Measurements from ENCODE around the gene AGO1.
"Not testable (repeated sequence)": the region's sequence is repeated elsewhere in the genome, so short reads cannot be mapped to it uniquely, and the experiment has no call there.

Gene AGO1

GRCh38 chr1:35962952-35963351, 79.9 kb downstream of the AGO1 start:
- Histone ChIP-seq H3K27me3 (no peaks in the 10 kb centered on the region), H3K36me3 (peaks cover 5 to 7% (median 6%) of the 10 kb centered on the region in 3 donors), H3K27ac (no peak overlapping the region), H3K4me3 (no peak overlapping the region), H3K4me1 (peaks cover 0 to 8% (median 0%) of the 10 kb centered on the region in 4 donors), H3K9me3 (no peaks in the 10 kb centered on the region)
- no peak for TF ChIP-seq CTCF (IDR thresholded peaks at IDR 0.05)
- intact Hi-C loops (cut with DNase I; ENCODE audit: low total_unique reads): no loop called here
- DNase-seq: no peak

DNA sequence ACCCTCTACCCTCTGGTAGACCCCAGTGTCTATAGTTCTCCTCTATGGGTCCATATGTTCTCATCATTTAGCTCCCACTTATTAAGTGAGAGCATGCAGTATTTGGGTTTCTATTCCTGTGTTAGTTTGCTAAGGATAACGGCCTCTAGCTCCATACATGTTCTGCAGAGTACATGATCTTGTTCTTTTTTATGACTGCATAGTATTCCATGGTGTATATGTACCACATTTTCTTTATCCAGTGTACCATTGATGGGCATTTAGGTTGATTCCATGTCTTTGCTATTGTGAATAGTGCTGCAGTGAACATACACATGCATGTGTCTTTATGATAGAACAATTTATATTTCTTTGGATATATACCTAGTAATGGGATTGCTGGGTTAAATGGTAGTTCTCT, 81.3 kb downstream of the AGO1 start:
- H3K27ac ChIP-seq; H3K9me3 ChIP-seq; intact Hi-C loops (cut with DNase I; ENCODE audit: low total_unique reads); H3K4me1 ChIP-seq; H3K27me3 ChIP-seq; DNase-seq; H3K4me3 ChIP-seq: not testable (repeated sequence)
- peaks cover 13 to 16% (median 14%) of the 10 kb centered on the region in 3 donors for H3K36me3 ChIP-seq

- Histone ChIP-seq H3K27me3 (no peaks in the 10 kb centered on the region), H3K36me3 (peaks cover 20 to 30% (median 25%) of the 10 kb centered on the region in 3 donors), H3K27ac (no peak overlapping the region), H3K4me1 (no peaks in the 10 kb centered on the region), H3K4me3 (no peak overlapping the region), H3K9me3 (no peaks in the 10 kb centered on the region)
- intact Hi-C loops (cut with DNase I; ENCODE audit: low total_unique reads): no loop called here
- DNase-seq: no peak
- no peak for TF ChIP-seq CTCF (IDR thresholded peaks at IDR 0.05)
Measured at GRCh38 chr1:35968396-35968795, 85.4 kb downstream of the AGO1 start.

GRCh38 chr1:35971601-35972000, 88.6 kb downstream of the AGO1 start:
- Histone ChIP-seq H3K9me3 (no peaks in the 10 kb centered on the region), H3K27me3 (no peaks in the 10 kb centered on the region), H3K36me3 (peaks cover 20 to 50% (median 31%) of the 10 kb centered on the region in 3 donors), H3K4me1 (no peaks in the 10 kb centered on the region), H3K4me3 (no peak overlapping the region), H3K27ac (no peak overlapping the region)
- TF ChIP-seq CTCF (IDR thresholded peaks at IDR 0.05): no peak
- intact Hi-C loops (cut with DNase I; ENCODE audit: low total_unique reads): no loop called here
- no peak for DNase-seq

GRCh38 chr1:35972631-35973030, 89.6 kb downstream of the AGO1 start:
- H3K27me3 ChIP-seq; intact Hi-C loops (cut with DNase I; ENCODE audit: low total_unique reads); H3K4me3 ChIP-seq; H3K27ac ChIP-seq; H3K9me3 ChIP-seq; DNase-seq; H3K4me1 ChIP-seq: not testable (repeated sequence)
- peaks cover 18 to 46% (median 27%) of the 10 kb centered on the region in 3 donors for H3K36me3 ChIP-seq

- intact Hi-C loops (cut with DNase I; ENCODE audit: low total_unique reads): no loop called here
- no peak overlapping the region for H3K27ac ChIP-seq
- no peak overlapping the region for H3K4me3 ChIP-seq
- H3K4me1 ChIP-seq: no peaks in the 10 kb centered on the region
- H3K36me3 ChIP-seq: peaks cover 8 to 30% (median 14%) of the 10 kb centered on the region in 3 donors
- TF ChIP-seq CTCF (IDR thresholded peaks at IDR 0.05): no peak
- no peaks in the 10 kb centered on the region for H3K27me3 ChIP-seq
- DNase-seq: no peak
- no peaks in the 10 kb centered on the region for H3K9me3 ChIP-seq
Measured at GRCh38 chr1:35980090-35980489, 97.1 kb downstream of the AGO1 start.
